Activated CD4-positive, alpha-beta T cell treated with anti-CD3 and anti-CD28 coated beads, Interleukin-2, Interleukin-4, amounts not matched to agents 100 ng/mL and 50 ng/mL, durations not matched to agents 16 hours and 8 hours (primary cell): Measurements from ENCODE around the gene PAPLN.

ENCODE experiments used
- DNase-seq: peaks from one replicate; pipeline ENCODE4 v3.0.0-alpha.2; 2020; ENCODE audit warnings: low spot score

PAPLN gene

DNA sequence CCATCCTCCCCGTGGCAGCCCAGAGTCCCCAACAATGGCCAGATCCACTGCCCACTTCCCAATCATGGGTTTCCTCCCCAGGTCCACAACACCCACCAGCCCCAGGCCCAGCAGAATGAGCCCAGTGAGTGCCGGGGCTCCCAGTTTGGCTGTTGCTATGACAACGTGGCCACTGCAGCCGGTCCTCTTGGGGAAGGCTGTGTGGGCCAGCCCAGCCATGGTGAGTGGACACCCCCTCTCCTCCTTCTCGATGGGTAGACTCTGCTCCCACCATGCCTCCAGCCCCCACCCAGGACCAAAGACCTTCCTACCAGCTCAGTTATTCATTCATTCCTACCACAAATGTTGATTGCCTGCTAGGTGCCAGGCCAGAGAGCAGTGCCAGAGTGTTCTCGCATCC is 23.8 kb downstream of the PAPLN start:
- no peak for DNase-seq

DNA sequence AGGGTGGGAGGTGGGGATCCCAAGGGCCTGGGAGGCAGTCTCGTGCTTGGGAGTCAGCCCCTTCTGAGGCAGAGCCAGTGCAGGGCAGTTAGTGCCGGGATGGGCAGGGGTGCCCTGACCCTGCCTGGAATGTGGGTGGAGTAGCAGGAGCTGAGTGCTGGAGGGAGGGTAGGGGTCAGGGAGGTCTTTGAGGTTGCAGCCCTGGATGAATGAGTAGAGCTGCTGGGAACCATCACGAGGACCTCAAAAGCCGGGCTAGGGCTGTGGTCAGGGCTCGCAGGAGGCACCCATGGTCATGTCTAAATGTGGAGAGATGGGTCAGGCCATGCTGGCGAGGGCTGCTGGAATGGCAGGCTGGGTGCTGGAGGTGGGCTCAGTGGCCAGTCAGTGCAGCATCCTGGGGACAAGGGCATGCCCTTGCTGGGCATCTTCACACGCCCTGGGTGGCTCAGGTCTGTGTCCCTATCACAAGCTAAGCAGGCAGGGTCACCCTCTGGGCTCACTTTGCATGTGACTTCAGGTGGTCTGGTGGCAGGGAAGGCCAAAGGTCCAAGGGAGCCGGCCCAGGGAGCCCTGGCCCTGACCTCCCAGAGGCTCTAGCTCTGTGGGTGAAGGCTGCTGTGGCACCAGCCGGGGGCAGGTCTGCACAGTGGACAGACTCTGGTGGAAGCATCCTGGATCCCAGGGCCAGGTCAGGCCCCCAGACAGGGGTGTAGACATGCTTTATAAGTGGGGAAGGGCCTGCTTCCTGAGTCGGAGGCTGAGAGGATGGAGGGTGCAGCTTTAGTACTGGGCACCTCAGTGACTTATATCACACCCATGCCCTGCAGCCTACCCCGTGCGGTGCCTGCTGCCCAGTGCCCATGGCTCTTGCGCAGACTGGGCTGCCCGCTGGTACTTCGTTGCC is 24.5 kb downstream of the PAPLN start:
- no peak for DNase-seq

DNA sequence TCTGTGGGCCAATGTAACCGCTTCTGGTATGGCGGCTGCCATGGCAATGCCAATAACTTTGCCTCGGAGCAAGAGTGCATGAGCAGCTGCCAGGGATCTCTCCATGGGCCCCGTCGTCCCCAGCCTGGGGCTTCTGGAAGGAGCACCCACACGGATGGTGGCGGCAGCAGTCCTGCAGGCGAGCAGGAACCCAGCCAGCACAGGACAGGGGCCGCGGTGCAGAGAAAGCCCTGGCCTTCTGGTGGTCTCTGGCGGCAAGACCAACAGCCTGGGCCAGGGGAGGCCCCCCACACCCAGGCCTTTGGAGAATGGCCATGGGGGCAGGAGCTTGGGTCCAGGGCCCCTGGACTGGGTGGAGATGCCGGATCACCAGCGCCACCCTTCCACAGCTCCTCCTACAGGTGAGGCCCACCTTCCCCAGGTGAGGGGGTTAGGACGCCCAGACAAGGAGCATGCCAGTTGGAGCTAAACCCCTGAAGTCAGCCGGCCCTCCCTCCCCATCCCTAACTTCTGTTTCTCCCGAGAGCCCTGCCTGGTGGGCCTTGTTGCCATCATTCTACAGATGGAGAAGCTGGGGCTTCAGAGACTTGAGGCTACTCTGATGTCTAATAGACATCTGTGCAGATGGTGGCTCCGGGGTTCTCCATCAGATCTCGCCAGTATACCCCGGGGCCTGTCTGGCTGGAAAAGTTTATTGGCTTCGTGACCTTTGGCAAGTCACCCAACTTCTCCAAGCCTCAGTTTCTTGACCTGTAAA is 25.3 kb downstream of the PAPLN start:
- DNase-seq: no peak

DNA sequence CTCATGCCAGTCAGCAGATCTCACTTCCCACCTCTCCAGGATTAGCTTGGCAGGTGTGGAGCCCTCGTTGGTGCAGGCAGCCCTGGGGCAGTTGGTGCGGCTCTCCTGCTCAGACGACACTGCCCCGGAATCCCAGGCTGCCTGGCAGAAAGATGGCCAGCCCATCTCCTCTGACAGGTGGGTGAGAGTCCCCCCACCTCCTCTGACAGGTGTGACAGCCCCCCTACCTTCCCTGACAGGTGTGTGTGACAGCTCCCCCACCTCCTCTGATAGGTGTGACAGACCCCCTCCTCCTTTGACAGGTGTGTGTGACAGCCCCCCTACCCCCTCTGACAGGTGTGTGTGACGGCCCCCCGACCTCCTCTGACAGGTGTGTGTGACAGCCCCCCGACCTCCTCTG is 26.3 kb downstream of the PAPLN start:
- no peak for DNase-seq

DNA sequence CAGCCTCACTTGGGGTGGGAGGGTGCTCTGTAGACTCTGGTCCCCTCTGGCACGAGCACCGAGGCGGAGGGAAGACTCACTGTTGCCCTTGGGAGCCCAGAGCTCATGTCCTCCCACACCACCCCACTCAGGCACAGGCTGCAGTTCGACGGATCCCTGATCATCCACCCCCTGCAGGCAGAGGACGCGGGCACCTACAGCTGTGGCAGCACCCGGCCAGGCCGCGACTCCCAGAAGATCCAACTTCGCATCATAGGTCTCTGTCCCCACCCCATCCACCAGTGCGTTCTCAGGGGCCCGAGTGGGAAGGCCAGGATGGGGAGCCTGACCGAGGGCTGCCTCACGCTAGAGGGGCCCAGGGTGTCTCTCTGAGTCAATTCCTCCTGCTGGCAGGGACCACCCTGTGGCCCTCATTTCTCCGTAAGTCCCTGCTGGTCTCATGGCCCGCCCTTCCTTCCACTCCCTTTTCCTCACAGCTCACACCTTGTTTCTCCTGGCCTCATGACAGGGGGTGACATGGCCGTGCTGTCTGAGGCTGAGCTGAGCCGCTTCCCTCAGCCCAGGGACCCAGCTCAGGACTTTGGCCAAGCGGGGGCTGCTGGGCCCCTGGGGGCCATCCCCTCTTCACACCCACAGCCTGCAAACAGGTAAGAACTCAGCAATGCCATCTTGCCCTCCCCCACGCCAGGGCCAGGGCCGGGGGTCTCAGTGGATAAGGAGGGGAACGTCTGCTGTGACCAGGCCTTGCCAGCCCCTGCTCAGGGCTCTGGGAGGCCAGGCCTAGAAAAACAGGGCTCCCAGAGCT is 27.0 kb downstream of the PAPLN start:
- no peak for DNase-seq

DNA sequence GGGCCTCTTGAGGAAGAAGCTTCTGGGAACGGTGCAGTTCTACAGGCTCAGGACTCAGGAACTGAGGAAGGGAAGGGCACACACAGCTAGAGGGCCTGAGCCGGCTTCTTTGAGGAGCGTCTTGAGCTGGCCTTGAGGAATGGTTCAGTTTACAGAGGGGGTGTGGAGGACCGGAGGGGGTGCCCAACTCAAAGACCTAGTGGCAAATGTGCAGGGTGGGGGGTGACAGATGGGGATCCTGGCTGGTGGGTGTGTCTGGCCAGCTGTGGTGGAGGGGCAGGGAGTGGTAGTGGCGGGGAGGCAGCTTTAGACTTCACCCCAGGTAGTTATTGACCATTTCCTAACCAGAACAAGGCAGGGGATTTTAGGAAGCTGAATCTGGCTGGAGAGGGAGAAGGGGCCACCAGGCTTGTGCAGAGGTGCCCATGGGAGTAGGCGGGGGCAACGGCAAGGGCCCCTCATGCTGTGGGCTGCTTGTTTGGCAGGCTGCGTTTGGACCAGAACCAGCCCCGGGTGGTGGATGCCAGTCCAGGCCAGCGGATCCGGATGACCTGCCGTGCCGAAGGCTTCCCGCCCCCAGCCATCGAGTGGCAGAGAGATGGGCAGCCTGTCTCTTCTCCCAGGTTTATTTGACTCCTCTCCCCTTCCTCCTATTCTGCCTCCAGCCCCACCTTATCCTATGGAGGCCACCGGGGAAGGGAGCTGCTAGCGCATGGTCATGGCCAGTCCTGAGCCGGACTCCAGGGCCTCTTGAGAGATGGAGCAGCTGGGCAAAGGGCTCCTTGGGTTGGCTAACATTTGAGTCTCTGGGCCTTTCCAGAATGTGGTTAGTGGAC is 27.8 kb downstream of the PAPLN start:
- DNase-seq: no peak

DNA sequence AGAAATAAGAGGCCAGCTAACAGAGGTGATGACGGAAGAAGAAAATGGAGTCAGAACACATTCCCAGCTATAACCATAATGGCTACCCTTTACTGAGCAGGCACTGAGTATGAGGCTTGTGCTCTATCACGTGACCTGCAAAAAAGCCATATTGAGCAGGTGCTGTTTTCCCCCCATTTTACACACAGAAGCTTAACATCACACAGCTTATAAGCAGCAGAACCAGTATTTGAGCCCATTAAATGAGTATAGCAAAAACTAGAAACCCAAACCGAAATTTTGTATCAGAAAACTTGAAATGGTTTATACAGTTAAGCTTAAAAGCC is 28.4 kb downstream of the PAPLN start:
- DNase-seq: no peak

DNA sequence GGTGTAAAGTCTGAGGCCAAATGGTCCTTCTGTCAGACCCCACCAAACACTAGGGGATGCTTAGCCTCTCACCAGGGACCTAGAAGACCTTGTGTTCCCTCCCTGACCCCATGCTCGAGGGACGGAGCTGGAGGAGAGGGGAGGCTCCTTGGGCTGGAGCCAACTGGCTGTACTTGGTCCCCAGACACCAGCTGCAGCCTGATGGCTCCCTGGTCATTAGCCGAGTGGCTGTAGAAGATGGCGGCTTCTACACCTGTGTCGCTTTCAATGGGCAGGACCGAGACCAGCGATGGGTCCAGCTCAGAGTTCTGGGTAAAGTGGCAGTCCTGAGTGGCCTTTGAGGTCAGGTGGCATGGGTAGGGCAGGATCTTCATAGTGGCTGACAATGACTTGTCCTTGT is 29.0 kb downstream of the PAPLN start:
- DNase-seq: no peak

DNA sequence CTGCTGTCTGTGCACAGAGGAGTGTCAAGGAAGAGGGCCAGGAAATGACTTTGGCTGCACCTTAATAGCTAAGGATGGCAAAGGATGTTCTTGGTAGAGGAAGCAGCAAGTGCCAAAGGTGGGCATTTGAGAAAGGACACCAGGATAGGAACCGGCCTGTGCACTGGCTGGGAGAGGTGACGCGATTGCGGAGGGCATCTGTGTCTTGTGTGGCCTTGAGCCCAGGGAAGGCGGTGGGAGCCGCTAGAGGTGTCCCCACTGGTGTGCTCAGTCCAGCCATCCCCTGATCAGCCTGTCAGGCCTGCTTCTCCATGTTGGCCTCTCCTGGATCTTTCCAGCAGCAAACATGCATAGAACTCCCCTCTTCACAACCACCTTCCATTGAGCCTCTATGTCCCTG is 30.2 kb downstream of the PAPLN start:
- DNase-seq: no peak

DNA sequence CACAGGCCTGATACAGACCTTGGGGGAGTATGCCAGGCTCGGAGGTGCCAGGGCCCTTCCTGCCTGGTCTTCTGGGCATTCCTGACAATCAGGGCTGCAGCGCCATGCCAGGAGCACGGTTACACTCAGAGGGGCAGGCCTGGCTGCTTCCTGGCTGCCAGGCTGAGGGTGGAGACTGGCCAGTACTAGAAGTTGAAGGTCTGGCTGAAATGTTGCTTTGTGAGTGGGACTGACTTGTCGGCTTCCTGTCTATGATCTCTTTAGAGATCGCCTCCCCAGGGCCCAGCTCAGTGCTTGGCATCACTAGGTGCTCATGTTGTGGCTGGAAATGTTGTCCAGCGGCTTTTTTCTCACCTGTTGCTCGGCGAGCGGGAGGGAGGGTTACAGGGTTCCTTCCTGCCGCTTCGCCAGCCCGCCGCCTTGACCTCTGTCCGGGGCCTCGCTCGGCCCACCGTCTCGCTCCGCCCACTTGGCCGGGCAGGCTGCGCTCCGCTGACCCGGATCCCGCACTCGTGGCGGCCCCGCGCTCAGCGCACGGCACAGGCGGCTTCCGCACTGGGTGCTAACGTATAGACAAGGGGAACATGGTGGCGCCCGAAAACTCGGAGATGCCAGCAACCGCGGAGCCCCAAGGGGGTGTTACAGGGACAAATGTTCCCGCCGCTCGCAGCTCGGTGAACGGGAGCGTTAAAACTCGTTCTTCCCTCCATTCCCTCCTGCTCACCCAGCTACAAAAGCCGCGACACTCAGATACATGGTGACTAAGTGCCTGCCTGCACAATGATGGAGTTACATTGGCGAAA is 32.6 kb downstream of the PAPLN start:
- no peak for DNase-seq

DNA sequence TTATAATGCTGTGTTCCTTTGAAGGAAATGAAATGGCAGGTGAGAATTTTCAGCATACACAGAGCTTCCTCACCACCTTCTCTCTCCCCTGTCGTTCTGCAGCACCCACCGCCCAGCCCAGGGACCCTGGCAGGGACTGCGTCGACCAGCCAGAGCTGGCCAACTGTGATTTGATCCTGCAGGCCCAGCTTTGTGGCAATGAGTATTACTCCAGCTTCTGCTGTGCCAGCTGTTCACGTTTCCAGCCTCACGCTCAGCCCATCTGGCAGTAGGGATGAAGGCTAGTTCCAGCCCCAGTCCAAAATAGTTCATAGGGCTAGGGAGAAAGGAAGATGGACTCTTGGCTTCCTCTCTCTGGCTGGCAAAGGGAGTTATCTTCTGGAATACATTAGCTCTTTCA is 35.1 kb downstream of the PAPLN start:
- no peak for DNase-seq

DNA sequence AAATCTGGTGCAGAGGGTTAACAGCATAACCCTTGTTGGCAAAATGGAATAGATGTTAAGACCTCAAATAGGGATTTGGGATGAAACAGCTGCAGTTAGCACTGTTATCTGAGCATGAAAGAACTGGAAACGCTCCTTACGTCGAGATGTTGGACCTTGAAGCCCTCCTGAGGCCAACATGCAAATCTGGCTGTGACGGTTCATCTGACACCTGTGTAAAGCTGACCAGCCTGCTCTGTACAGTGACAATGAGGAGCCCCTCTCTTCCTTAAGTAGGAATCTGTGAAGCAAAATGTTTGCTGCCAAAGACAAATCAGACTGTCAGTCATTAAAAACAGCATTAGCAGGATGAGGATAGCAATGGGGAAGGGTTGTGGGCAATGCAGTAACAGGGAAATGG is 36.5 kb downstream of the PAPLN start:
- no peak for DNase-seq

DNA sequence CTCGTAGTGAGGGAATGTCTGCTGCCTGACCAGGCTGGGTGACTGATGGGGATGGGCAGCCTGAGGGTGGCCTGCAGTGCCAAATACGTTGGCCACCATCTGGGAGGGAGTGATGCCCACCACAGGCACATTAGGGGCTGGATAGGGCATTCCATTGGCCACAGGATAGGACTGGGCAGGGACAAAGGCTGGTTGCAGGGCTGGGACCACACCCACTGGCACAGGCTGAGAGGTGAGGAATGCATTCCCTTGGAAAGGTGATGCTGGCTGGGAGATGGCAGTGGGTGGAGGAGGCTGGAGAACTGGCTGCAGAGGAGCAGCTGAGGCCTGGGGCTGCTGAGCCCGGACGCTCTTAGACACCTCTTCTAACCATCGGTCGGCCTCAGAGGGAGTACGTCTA is 39.5 kb downstream of the PAPLN start:
- DNase-seq: no peak

DNA sequence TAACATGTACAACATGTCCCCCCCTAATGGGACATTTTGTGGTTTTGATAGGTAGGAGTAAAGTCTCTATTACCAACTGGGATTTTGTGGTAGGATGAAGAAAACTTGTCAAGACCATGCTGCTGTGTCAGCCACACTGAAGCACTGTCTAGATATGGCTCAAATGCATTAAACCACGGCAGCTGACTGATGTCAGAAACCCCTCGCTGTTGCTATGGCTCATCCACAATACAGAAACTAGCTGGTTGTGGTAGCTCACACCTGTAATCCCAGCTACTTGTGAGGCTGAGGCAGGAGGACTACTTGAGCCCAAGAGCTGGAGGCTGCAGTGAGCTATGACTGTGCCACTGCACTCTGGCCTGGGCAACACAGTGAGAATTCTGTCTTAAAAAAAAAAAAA is 40.1 kb downstream of the PAPLN start:
- DNase-seq: no peak

DNA sequence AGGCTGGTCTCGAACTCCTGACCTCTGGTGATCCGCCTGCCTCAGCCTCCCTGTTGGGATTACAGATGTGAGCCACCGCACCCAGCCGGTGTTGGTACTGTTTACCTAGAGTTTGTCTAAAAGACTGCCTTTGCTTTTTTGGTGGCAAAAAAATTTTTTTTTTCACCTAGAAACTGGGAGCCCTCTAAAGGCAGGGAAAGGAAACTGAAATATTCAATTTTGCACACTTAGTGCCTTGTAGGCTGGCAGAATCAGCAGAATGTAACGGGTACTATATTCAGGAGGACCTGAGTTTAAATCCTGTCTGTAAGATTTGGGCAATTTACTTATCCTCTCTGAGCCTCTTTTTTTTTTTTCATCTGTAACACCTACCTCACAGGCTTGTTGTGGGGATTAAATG is 43.6 kb downstream of the PAPLN start:
- no peak for DNase-seq

DNA sequence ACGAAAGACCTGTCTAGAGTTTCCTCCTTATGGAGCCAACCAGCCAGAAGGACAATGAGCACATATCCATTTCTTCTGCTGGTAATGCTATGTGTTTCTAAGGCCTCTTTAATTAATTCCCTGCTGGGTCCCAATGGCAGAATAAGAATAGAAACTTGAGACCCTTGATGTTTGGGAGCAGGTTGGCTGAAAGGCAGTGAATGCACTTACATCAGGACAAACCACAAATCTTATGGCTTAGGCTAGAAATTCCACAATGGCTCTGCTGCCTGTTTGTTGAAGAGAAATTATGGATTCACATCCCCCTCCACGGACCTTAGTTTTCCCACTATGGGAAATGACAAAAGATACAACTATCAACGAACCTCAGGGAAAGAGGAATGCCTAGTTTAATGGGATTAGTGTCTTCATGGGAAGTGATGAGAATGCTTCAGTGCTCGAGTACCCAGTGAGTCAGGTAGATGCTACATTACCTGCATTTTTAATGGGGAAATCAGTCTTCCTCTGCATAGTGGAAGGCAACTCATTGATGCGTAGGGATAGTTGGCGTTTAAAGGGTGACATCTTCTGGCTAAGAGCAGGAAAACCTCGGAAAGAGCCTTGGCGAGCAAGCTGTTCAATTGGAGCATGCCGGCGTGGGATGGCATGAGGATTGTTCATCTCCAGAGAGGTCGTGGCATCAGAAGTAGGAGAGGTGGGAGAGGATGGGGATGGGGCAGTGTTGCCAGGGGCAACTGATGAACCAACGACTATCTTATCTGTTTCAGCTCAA is 46.5 kb downstream of the PAPLN start:
- no peak for DNase-seq

DNA sequence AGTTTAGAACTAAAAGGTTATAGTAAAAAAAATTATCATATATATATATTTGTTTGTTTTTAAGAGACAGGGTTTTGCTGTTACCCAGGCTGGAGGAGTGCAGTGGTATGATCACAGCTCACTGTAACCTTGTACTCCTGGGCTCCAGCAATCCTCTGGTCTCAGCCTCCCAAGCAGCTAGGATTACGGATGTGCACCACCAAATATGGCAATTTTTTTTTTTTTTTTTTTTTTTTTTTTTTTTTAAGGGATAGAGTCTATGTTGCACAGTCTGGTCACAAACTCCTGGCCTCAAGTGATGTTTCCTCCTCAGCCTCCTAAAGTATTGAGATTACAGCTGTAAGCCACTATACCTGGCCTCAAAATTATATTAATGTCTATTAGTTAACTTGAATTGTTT is 48.7 kb downstream of the PAPLN start:
- DNase-seq: no peak

DNA sequence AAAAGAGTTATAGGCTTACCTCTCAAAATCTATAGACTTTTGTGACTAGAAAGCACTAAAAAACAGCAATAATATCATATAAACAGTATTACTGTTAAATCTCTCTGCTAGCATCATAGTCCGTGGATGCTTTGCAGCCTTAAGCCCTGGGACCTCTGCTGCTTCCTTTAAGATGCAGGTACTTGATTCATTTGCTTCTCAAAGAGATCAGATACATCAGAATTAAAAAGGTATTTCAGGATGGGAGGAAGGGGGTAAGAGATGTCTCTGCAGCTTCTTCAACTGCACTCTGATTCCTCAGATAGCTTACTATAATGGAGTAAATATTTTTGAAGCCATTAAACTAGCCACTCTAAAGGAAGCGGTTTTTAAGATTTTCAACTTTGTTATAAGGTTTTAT is 49.3 kb downstream of the PAPLN start:
- no peak for DNase-seq

DNA sequence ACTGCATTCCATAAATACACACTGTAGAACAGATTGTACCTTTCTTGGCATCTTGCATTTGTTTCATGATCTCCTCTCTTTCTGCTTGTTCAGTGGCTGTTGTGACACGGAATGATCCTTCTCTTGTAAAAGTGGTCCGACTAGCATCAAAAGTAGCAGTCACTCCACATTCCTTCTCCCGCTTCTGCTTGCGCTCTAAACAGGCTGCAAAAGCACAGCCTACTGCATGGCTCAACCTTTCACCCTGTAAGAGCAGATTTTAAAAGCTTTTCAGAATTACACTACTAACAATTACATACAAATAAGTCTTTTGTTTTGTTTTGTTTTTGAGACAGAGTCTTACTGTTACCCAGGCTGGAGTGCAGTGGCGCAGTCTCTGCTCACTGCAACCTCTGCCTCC is 49.8 kb downstream of the PAPLN start:
- no peak for DNase-seq

DNA sequence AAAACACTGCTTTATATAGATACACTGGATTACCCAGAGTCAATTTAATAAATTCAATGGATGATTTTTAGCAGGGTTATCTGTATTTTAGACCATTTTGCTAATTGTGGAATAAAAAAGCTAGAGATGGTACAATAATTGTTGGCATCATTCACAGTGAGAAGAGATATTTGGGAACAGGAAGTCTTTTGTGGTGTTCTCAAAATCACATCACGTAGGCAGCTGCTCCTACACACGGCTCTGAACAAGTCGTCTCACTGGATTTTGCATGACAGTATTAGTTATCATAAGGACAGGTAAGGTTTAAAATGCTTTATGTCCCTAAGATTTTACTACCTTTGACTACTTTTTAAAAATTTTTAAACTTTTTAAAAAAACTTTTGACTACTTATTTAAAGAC is 52.0 kb downstream of the PAPLN start:
- DNase-seq: peak; percentile 18
